GM18526 (cell line): ENCODE data around the gene ACOT7.

Source experiments
- POLR2A ChIP-seq: IDR thresholded peaks from 3 replicates; pipeline ENCODE4 v1.6.1; 2011; ENCODE audit not compliant: insufficient read length; ENCODE audit errors: extremely low read depth

Gene ACOT7

GRCh38 chr1:6279066-6279465, 114.5 kb downstream of the ACOT7 start:
- no peak for TF ChIP-seq POLR2A

GRCh38 chr1:6278263-6278662, 115.3 kb downstream of the ACOT7 start:
- TF ChIP-seq POLR2A = no peak

GRCh38 chr1:6276811-6277555, 116.6 kb downstream of the ACOT7 start:
- no peak for TF ChIP-seq POLR2A

DNA sequence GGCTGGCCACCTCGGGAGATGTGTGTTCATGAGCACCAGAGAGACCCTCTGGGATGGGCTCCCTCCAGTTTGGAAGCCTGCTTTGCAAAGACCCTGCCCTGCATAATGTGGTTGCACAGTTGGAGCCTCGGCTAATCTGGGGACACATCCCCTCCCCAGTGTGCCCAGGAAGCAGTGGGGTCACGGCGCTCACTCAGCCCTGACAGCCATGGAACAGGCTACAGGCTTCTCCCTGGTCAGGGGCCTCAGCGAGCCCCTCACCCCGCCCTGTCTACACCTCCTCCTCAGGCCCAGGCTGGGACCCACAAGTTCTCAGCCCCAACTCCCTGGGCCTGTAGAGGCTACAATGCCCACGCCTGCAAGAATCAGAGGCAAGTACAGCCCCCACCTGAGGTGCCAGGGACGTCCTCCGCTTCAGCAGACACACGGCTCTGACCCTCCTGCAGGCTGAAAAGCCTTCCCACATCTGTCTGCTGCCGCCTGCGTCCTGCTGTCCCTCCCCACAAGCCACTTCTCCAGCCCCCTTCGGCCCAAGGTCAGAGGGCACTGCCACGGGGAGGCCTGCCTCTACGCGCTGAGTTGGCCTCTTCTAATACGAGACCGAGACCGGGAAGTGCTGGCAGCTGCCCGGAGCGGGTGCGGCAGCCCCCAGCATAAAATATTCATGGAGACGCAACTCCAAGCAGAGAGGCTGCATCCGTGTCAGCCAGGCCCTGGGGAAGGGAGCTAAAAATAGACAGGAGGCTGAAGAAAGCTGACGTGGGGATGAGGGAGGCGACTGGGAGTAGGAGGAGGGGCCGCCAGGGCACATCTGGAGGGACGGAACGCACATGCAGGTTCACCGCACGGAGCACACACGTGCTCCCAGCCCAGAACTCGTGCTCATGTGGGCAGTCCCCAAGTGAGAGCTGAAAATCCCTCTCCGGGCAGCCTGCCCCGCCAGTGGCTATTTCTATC, 117.5 kb downstream of the ACOT7 start:
- no peak for TF ChIP-seq POLR2A

- no peak for TF ChIP-seq POLR2A
Observed at GRCh38 chr1:6274622-6275139, 118.9 kb downstream of the ACOT7 start.

- TF ChIP-seq POLR2A = no peak
Observed at GRCh38 chr1:6274102-6274501, 119.5 kb downstream of the ACOT7 start.

DNA sequence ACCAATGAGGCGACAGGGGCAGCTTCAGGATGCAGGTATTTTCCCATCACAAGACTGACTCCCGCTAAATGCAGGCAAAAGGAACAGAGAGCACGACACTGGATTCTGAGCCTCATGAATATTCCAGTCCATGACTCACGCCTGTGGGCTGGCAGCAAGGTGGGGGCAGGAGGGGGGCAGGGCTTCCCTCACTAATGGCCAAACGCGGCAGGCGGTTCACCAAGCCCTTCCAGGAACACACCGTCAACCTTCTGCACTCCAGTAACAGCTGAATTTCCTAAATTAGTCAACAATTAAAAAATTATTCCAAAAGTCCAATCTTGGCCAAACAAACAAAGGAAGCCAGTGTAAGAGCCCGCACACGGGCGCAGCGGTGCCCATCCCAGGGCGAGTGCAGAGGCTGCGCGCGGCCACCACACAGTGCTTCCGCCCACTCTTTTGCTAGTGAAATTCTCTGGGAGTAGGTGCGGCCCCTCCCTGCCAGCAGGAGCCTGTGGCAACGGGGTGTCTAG, 120.1 kb downstream of the ACOT7 start:
- no peak for TF ChIP-seq POLR2A

GRCh38 chr1:6272868-6273267, 120.7 kb downstream of the ACOT7 start:
- no peak for TF ChIP-seq POLR2A

DNA sequence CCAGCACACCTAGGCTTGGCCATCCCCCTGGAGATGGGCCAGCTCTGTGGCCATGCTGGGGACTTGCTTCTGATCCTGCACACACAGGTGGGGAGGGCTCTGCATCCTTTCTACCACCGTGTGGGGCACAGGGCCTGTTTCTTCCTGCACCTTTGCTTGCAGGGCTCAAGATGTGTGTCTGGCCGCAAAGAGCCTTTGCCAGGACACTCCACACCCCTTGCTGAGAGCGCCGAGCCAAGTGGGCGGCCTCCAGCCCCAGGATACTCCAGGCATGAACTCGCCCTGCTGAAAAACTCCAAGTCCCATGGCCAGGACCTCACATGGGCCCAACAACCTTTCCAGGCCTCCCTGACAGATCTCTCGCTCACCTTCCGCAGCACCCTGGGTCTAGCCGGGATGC, 121.1 kb downstream of the ACOT7 start:
- TF ChIP-seq POLR2A = no peak

GRCh38 chr1:6271554-6271953, 122.0 kb downstream of the ACOT7 start:
- no peak for TF ChIP-seq POLR2A

DNA sequence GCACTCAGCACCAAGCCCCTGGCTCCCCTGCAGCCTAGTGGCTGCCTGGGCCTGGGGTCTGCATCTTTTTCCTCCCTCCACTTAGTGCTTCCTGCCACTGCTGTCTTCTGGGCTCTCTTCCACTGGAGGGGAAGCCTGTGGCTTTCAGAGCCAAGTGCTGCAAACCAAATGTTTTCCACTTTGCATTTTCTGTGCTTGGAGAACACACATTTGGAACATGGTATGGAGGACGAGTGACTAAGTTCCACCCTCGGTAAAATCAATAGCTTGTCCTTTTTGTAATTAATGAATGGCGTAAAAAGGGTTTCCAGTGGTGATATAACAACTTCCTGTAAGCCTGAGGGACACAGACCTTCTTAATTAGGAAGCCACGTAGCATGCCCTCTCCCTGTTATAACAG, 122.6 kb downstream of the ACOT7 start:
- TF ChIP-seq POLR2A = no peak

DNA sequence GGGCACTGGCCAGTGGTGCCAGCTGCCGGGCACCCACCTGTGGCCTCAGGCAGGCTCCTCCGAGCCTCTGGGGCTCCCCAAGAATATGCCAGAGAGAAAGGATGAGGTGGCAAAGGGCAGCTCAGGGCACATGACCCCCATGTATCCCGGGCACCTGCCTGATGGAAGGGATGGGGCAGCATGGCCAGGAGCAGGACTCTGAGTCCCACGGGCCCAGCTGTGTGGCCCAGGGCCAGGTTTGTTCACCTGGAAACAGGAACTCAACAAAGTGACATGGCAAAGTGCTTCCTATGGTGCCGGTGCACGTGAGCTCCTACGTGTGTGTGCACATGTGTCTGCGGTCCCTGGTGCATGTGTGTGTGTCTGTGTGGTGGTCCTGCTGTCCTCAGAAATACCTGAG, 123.2 kb downstream of the ACOT7 start:
- TF ChIP-seq POLR2A = no peak

DNA sequence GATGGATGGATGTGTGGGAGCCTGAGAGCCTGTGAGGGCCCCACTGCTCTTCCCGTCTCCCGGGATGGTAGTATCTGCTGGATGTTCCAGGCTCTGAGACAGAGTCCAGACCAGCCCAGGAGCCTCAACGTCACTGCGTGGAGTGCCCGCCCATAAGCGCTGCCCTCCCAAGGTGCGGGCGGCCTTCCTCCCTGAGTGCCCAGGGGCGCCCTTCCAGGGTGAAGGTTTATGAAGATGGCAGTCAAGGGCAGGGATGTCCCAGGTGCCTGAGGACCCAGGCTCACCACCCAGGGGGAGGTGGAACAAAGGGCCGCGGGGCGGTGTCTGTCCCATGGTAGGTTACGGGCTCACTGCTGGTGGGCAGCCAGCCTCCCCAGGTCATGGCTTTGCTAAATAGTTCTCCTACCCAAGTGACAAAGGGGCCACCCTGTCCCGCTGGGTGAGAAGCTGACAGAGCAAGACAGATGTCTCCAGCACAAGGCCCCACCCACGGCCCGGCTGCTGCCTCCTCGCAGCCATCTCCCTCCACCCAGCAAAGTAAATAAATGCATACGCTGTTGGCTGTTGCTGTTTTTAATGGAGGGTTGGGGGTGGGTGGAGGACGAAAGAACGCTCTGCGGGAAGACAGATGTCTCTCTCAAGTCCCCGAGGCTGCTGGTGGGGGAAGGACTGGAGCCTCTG, 123.7 kb downstream of the ACOT7 start:
- no peak for TF ChIP-seq POLR2A

GRCh38 chr1:6269296-6269695, 124.3 kb downstream of the ACOT7 start:
- no peak for TF ChIP-seq POLR2A

- TF ChIP-seq POLR2A = no peak
Observed at GRCh38 chr1:6268415-6268814, 125.2 kb downstream of the ACOT7 start.
